IPS DF 6.9 (cell line): Measurements from ENCODE around the gene ICAM1.

Experiments
- DNase-seq: peaks from one replicate; pipeline ENCODE4 v3.0.0-alpha.2; 2013; ENCODE audit warnings: low read depth, low spot score
- H3K27ac ChIP-seq: one replicate; pipeline ENCODE4 v1.5.1; 2013; ENCODE audit warnings: low read length, control low read depth
- H3K27me3 ChIP-seq: 2 replicates; pipeline ENCODE4 v1.6.1; 2013; ENCODE audit warnings: mild to moderate bottlenecking, low read length; ENCODE audit not compliant: control insufficient read depth, insufficient read depth
- H3K36me3 ChIP-seq: 2 replicates; pipeline ENCODE4 v1.6.1; 2013; ENCODE audit warnings: low read length; ENCODE audit not compliant: control insufficient read depth, insufficient read depth
- H3K4me1 ChIP-seq: 2 replicates; pipeline ENCODE4 v1.6.1; 2013; ENCODE audit warnings: low read length; ENCODE audit not compliant: control insufficient read depth, insufficient read depth
- H3K4me3 ChIP-seq: 2 replicates; pipeline ENCODE4 v1.5.1; 2013; ENCODE audit warnings: mild to moderate bottlenecking, low read length
- H3K9me3 ChIP-seq: 2 replicates; pipeline ENCODE4 v1.6.1; 2013; ENCODE audit warnings: low read length, inconsistent platforms; ENCODE audit not compliant: control insufficient read depth, insufficient read depth
- WGBS: extraction: QIAGEN DNeasy Blood & Tissue Kit; methylation state at CpG from one replicate; pipeline ENCODE4 v1.1.7; 2013; ENCODE audit warnings: mixed read lengths, missing lambda C conversion rate; ENCODE audit not compliant: insufficient read length, insufficient coverage; 5-methylcytosine and 5-hydroxymethylcytosine counted together

The ICAM1 gene

DNA sequence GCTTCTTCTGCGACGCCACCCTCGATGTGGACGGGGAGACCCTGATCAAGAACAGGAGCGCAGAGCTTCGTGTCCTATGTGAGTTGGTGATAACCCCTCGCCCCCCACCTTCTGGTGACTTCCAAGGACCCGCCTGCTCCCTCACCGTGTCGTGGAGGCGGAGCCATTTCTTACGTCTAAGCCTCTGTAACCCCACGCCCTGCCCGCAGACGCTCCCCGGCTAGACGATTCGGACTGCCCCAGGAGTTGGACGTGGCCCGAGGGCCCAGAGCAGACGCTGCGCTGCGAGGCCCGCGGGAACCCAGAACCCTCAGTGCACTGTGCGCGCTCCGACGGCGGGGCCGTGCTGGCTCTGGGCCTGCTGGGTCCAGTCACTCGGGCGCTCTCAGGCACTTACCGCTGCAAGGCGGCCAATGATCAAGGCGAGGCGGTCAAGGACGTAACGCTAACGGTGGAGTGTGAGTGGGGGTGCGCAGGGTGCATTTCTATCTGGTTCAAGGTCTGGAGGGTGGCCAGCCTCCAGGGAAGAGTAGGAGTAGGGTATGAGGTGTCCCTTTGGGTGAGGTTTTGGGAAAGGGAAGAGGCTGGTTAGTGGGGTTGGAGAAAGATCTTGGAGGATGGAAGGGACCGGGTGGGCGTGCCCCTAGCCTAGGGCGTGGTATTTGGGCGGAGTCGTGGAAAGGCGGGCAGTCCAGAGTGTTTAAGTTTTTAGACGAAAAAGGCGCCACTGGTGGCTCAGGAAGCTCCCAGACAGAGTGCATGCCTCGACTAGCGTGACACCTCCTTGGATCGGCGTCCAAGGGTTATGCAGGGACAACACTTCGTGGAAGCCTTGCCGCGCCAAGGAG lies 22.1 kb downstream of the ICAM1 start:
- DNase-seq: no peak
- Histone ChIP-seq H3K36me3 (no peaks in the 10 kb centered on the region), H3K4me3 (peak overlapping the region; percentile 13; the same call in 1 of the 2 replicates), H3K27me3 (peaks cover 58% of the 10 kb centered on the region), H3K4me1 (peaks cover 4% of the 10 kb centered on the region; the same call in 1 of the 2 replicates), H3K9me3 (no peaks in the 10 kb centered on the region), H3K27ac (no peak overlapping the region)
- WGBS: no CpG with 5 or more reads among the region's 56 CpGs

DNA sequence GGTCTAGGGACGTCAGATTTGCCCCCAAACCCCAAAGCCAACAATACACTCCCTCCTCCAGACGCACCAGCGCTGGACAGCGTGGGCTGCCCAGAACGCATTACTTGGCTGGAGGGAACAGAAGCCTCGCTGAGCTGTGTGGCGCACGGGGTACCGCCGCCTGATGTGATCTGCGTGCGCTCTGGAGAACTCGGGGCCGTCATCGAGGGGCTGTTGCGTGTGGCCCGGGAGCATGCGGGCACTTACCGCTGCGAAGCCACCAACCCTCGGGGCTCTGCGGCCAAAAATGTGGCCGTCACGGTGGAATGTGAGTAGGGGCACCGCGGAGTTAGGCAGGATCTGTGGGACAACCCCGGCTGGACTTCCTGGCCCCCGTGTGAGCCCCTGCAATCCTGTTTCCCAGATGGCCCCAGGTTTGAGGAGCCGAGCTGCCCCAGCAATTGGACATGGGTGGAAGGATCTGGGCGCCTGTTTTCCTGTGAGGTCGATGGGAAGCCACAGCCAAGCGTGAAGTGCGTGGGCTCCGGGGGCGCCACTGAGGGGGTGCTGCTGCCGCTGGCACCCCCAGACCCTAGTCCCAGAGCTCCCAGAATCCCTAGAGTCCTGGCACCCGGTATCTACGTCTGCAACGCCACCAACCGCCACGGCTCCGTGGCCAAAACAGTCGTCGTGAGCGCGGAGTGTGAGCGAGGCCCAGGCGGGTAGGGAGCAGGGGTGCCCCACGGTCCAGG lies 22.9 kb downstream of the ICAM1 start:
- Histone ChIP-seq H3K27ac (no peak overlapping the region), H3K9me3 (no peaks in the 10 kb centered on the region), H3K27me3 (peaks cover 56% of the 10 kb centered on the region), H3K4me1 (peaks cover 4% of the 10 kb centered on the region; the same call in 1 of the 2 replicates), H3K4me3 (no peak overlapping the region), H3K36me3 (no peaks in the 10 kb centered on the region)
- WGBS: no CpG with 5 or more reads among the region's 49 CpGs
- no peak for DNase-seq

DNA sequence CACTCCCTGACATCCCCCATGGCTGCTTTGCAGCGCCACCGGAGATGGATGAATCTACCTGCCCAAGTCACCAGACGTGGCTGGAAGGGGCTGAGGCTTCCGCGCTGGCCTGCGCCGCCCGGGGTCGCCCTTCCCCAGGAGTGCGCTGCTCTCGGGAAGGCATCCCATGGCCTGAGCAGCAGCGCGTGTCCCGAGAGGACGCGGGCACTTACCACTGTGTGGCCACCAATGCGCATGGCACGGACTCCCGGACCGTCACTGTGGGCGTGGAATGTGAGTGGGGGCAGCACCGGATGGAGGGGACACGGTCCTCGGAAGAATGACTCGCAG lies 23.4 kb downstream of the ICAM1 start:
- H3K27me3 ChIP-seq: peaks cover 56% of the 10 kb centered on the region
- WGBS: no CpG with 5 or more reads among the region's 25 CpGs

DNA sequence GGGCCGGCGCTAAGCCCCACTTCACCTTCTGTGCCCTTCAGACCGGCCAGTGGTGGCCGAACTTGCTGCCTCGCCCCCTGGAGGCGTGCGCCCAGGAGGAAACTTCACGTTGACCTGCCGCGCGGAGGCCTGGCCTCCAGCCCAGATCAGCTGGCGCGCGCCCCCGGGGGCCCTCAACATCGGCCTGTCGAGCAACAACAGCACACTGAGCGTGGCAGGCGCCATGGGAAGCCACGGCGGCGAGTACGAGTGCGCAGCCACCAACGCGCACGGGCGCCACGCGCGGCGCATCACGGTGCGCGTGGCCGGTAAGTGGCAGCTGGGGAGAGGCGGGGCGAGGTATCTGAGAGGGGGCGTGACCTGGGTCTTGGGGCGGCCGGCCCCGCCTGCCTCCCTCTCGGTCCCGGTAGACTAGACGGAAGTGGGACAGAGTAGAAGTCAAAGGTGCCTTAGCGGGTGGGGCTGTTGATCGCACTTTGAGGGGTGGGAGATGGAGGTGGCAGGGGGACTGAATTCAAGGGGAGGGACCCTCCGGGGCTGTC lies 24.5 kb downstream of the ICAM1 start:
- Histone ChIP-seq H3K27ac (no peak overlapping the region), H3K27me3 (peaks cover 51% of the 10 kb centered on the region), H3K4me1 (peaks cover 4% of the 10 kb centered on the region; the same call in 1 of the 2 replicates), H3K9me3 (no peaks in the 10 kb centered on the region), H3K4me3 (peak overlapping the region; percentile 29; the same call in 1 of the 2 replicates), H3K36me3 (no peaks in the 10 kb centered on the region)
- DNase-seq: no peak
- WGBS: no CpG with 5 or more reads among the region's 48 CpGs

More for the DNA sequence above, 23.4 kb downstream of the ICAM1 start:
- Histone ChIP-seq H3K36me3 (no peaks in the 10 kb centered on the region), H3K27ac (no peak overlapping the region), H3K9me3 (no peaks in the 10 kb centered on the region), H3K4me3 (no peak overlapping the region), H3K4me1 (peaks cover 4% of the 10 kb centered on the region; the same call in 1 of the 2 replicates)
- DNase-seq: no peak

DNA sequence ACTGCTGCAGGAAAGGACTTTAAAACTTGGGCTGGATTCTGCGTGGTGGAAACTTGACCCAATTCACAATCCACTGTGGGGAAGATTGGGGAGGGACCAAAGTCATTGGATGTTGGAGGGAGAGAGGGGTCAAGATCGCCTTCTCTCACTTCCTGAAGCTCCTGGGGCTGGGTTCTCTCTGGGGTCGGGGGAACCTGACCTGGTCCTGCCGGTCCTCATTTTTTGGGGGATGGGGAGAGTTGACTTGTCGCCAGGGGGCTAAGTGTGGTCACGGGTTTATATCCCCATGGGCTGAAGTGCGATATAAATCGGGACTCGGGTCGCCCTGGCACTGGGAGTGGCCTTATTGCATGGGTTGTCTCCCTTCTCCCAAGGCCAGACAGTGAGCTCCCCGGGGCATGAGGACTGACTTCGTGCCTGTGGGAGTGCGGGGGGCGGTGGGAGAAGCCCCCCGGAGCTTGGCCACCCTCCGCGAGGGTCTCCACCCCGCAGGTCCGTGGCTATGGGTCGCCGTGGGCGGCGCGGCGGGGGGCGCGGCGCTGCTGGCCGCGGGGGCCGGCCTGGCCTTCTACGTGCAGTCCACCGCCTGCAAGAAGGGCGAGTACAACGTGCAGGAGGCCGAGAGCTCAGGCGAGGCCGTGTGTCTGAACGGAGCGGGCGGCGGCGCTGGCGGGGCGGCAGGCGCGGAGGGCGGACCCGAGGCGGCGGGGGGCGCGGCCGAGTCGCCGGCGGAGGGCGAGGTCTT lies 25.1 kb downstream of the ICAM1 start:
- H3K4me3 ChIP-seq: peak overlapping the region; percentile 29; the same call in 1 of the 2 replicates
- H3K4me1 ChIP-seq: peaks cover 4% of the 10 kb centered on the region; the same call in 1 of the 2 replicates
- H3K9me3 ChIP-seq: no peaks in the 10 kb centered on the region
- H3K27ac ChIP-seq: no peak overlapping the region
- no CpG with 5 or more reads among the region's 58 CpGs for WGBS
- H3K36me3 ChIP-seq: no peaks in the 10 kb centered on the region
- no peak for DNase-seq
- H3K27me3 ChIP-seq: peaks cover 45% of the 10 kb centered on the region

DNA sequence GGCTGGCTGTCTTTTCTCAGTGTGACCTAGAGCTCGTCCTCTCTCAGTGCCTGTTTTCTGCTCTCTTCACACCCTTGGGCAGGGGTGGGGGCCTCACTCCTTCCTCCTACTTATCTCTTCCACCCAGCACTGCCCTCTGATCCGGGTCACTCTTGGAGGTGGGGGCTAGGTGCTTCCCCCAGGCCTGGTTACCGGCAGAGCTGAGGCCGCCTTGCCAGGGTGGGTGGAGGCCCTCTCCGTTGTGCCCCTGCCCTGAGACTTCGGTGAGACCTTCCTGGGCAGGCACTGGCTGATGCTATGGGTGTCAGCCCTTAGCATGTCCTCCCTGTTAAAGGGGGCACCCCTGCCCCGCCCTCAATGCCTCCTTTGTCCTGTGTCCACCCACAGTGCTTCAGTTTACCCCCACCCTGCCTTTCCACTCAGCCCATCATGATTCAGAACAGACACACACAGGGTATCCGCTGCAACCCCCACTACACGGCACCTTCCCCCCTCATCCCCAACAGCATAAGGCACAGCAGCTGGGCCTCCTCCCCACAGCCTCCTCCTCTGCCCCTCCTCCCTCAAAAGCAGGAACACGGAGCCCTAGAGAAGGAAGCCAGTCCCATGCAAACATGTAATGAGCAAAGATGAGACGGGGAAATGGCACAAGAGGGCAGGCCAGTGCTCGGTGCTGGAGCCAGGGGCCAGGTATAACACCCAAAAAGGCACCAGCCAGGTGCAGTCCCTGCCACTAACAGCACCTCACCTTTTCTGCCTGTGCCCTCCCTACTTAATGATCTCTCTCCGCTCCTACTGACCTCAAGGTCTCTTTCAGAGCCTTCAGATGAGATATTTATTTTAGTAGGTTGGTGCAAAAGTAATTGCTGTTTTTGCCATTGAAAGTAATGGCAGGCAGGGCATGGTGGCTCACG lies 28.9 kb downstream of the ICAM1 start:
- no peak overlapping the region for H3K4me3 ChIP-seq
- H3K27ac ChIP-seq: no peak overlapping the region
- H3K9me3 ChIP-seq: no peaks in the 10 kb centered on the region
- WGBS: no CpG with 5 or more reads among the region's 14 CpGs
- 0 out of 2 replicates have a peak, but pooled peaks cover 3% of the 10 kb centered on the region for H3K4me1 ChIP-seq
- H3K36me3 ChIP-seq: no peaks in the 10 kb centered on the region
- DNase-seq: no peak
- H3K27me3 ChIP-seq: peaks cover 11% of the 10 kb centered on the region; the same call in 1 of the 2 replicates

DNA sequence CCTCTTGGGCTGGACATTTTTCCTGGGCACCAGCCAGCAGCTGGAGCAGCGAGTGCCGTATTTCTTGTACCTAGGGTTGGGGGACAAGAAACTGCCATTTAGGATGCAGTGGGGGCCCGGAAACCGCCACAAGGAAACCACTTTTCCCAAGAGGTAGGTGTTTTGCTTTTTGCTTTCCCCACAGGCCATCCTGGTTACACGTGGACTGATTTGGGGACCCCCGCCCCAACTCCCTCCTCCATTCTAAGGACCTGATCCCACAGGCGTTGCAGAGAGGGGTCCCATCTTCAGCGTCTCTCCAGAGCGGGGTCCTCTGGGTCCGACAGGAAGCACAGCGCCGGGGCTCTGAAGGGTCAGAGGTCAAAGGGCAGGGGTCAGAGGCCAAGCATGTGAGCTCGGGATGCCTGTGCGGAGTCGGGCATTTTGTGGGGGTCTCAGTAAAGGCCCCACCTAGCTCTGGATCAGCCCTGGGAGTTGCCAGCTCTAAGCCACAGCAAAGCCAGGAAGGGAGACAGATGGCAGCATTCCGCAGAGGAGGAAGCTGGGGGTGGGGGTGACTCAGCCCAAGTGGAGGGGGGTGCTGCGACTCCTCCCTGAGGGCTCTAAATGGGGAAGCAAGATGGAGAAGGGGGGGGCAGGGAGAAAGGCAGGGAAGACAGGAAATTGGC lies 34.4 kb downstream of the ICAM1 start:
- H3K4me3 ChIP-seq: no peak overlapping the region
- H3K27ac ChIP-seq: no peak overlapping the region
- H3K27me3 ChIP-seq: no peaks in the 10 kb centered on the region
- no peaks in the 10 kb centered on the region for H3K9me3 ChIP-seq
- WGBS: no CpG with 5 or more reads among the region's 17 CpGs
- no peak for DNase-seq
- H3K4me1 ChIP-seq: no peaks in the 10 kb centered on the region
- H3K36me3 ChIP-seq: no peaks in the 10 kb centered on the region

DNA sequence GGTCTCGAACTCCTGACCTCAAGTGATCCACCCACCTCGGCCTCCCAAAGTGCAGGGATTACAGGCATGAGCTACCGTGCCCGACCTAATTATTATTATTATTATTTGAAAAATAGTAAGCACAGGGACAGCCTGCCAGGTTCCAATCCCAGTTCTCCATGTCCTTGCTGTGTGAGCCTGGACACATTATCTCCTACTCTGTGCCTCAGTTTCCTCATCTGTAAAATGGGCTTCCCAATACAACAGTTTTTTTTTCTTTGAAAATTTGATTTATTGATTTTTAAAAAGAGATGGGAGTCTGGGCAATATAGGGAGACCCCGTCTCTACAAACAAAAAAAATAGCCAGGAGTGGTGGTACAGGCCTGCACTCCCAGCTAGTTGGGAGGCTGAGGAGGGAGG lies 35.4 kb downstream of the ICAM1 start:
- H3K9me3 ChIP-seq: no peaks in the 10 kb centered on the region
- H3K4me3 ChIP-seq: no peak overlapping the region
- no CpG with 5 or more reads among the region's 5 CpGs for WGBS
- H3K27ac ChIP-seq: no peak overlapping the region
- no peaks in the 10 kb centered on the region for H3K27me3 ChIP-seq
- DNase-seq: no peak
- no peaks in the 10 kb centered on the region for H3K4me1 ChIP-seq
- H3K36me3 ChIP-seq: no peaks in the 10 kb centered on the region

DNA sequence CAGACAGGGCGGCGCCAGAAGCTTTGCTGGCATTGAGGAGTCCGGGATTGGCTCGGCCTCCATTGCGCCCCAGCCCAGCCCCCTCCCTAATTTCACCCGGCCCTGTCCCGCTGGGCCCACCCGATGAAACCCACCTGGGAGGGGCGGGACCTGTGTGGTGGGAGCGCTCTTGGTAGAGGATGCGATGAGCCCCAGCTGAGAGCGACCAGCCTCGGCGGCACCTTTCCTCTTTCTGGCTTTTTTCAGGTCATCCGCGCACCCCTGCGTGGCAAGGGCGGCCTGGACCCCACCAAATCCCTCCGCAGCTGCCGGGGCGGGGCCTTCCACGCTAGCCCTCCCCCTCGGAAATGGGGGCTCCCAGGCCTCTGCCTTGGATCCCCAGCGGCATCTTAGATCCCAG lies 38.5 kb downstream of the ICAM1 start, which contains the start of gene ZGLP1:
Gene ZGLP1, minus strand, starts transcription at position 393 of the 400 bp plus-strand sequence.
- DNase-seq: no peak
- no peaks in the 10 kb centered on the region for H3K36me3 ChIP-seq
- H3K4me3 ChIP-seq: no peak within 1 kb of the TSS
- H3K27me3 ChIP-seq: no peaks in the 10 kb centered on the region
- WGBS: no CpG with 5 or more reads among the region's 24 CpGs
- H3K27ac ChIP-seq: no peak within 1 kb of the TSS
- H3K4me1 ChIP-seq: no peaks in the 10 kb centered on the region
- no peaks in the 10 kb centered on the region for H3K9me3 ChIP-seq
